ENCODE data around the gene GRM7. TPM values are rescaled to one million over a fixed set of nuclear protein-coding genes. Genes with fewer than 3 reads are reported as not detected.

GRM7 gene
- total and polyA plus RNA-seq, 9 of the 15 experiments (the other 6 are each of a cell fraction or from before 2014, with no cell fraction given): not detected

- TF ChIP-seq CSDE1 (IDR thresholded peaks at IDR 0.05): no peak
- no peak for TF ChIP-seq MAZ (CRISPR knock-in tag; conservative IDR thresholded peaks at IDR 0.05 in 1 of 2, IDR thresholded peaks at IDR 0.05 in 1 of 2)
Observed at GRCh38 chr3:7396534-7396933, 535.6 kb downstream of the GRM7 start (continued).

GRCh38 chr3:7397097-7397496 is 536.2 kb downstream of the GRM7 start:
- no peaks in the 10 kb centered on the region; the same call in 1 of the 2 replicates for H3K9me3 ChIP-seq (replicated peaks; ENCODE audit: control insufficient read depth, insufficient read depth, low read depth, low read length)

More at GRCh38 chr3:7397097-7397496, 536.2 kb downstream of the GRM7 start:
- no TSS peak for BruUV-seq (replicated peaks)
- in situ Hi-C loops (cut with MboI) (no loop called here), intact Hi-C loops (cut with micrococcal nuclease) (no loop called here)
- Histone ChIP-seq H3K4me2 (ENCODE audit: insufficient read depth, low read length) (no peak overlapping the region), H3K36me3 (ENCODE audit: control insufficient read depth, insufficient read depth, low read length) (no peaks in the 10 kb centered on the region), H3K27ac (ENCODE audit: extremely low read depth, low read depth, low read length) (no peak overlapping the region), H4K20me1 (replicated peaks; ENCODE audit: control insufficient read depth, insufficient read depth, low read length) (no peaks in the 10 kb centered on the region), H3K79me2 (ENCODE audit: control insufficient read depth, insufficient read depth, low read length) (no peaks in the 10 kb centered on the region), H3K27me3 (ENCODE audit: control insufficient read depth in 2 of 2, insufficient read depth in 2 of 2, low read length in 2 of 2) (no peaks in the 10 kb centered on the region), H2AFZ (ENCODE audit: low read depth, low read length) (no peak overlapping the region), H3K9ac (ENCODE audit: insufficient read depth in 1 of 2, low read depth in 2 of 2, low read length in 2 of 2) (no peak overlapping the region), H3K4me3 (no peak overlapping the region), H3K9me1 (ENCODE audit: control insufficient read depth, insufficient read depth, low read length) (no peaks in the 10 kb centered on the region), H3K4me1 (replicated peaks in 1 of 2; ENCODE audit: control insufficient read depth in 2 of 2, insufficient read depth in 2 of 2, low read length in 2 of 2) (no peaks in the 10 kb centered on the region)
- CTCF ChIA-PET (ENCODE audit: low intra/inter-chr PET ratio): no interaction called here
- 0% methylated on average over 2 of the region's 2 CpGs for WGBS (ENCODE audit: insufficient coverage, low coverage, missing lambda C conversion rate)
- DNase-seq (ENCODE audit: extremely low read depth in 1 of 4, low spot score in 3 of 4) (no peak), ATAC-seq (no peak), FAIRE-seq (no peak)
- POLR2A ChIA-PET: no interaction called here
- TF ChIP-seq ZBTB7A (IDR thresholded peaks at IDR 0.05; ENCODE audit: borderline replicate concordance, control insufficient read depth, low read depth, low read length) (no peak), ZNF12 (CRISPR knock-in tag; IDR thresholded peaks at IDR 0.05) (no peak), ZFX (CRISPR knock-in tag; IDR thresholded peaks at IDR 0.05) (no peak), RBM14 (IDR thresholded peaks at IDR 0.05; ENCODE audit: borderline replicate concordance, insufficient read depth, low read depth, low read length) (no peak), TEAD2 (tag; IDR thresholded peaks at IDR 0.05) (no peak), ESRRB (CRISPR knock-in tag; IDR thresholded peaks at IDR 0.05; ENCODE audit: borderline replicate concordance) (no peak), CREM (IDR thresholded peaks at IDR 0.05; ENCODE audit: low read depth) (no peak), CBX8 (IDR thresholded peaks at IDR 0.05; ENCODE audit: borderline replicate concordance, extremely low read depth, low read depth, low read length, poor library complexity, severe bottlenecking) (no peak), TAF9B (IDR thresholded peaks at IDR 0.05; ENCODE audit: partially characterized antibody) (no peak), BRD9 (IDR thresholded peaks at IDR 0.05; ENCODE audit: low read depth, partially characterized antibody) (no peak)

Measured in K562 (cell line).